ENCODE measurements around the gene KY.

Gene KY

GRCh38 chr3:134696155-134696554 lies 45.3 kb upstream of the KY start:
- Histone ChIP-seq H3K4me3 (replicated peaks; ENCODE audit: low read depth, low read length) (no peak overlapping the region), H3K36me3 (ENCODE audit: control insufficient read depth, insufficient read depth, low read length) (no peaks in the 10 kb centered on the region), H3K27me3 (replicated peaks; ENCODE audit: control insufficient read depth, insufficient read depth, low read length) (no peaks in the 10 kb centered on the region; the same call in none of the 2 replicates)
- no peak for DNase-seq (ENCODE audit: extremely low read depth, insufficient read length)
- TF ChIP-seq CTCF (IDR thresholded peaks at IDR 0.05; ENCODE audit: insufficient read depth, low read length, poor library complexity, severe bottlenecking): no peak

GRCh38 chr3:134694946-134695543 lies 44.2 kb upstream of the KY start:
- TF ChIP-seq CTCF (IDR thresholded peaks at IDR 0.05; ENCODE audit: insufficient read depth, low read length, poor library complexity, severe bottlenecking): no peak
- Histone ChIP-seq H3K36me3 (ENCODE audit: control insufficient read depth, insufficient read depth, low read length) (no peaks in the 10 kb centered on the region), H3K4me3 (replicated peaks; ENCODE audit: low read depth, low read length) (no peak overlapping the region), H3K27me3 (replicated peaks; ENCODE audit: control insufficient read depth, insufficient read depth, low read length) (no peaks in the 10 kb centered on the region; the same call in none of the 2 replicates)
- DNase-seq (ENCODE audit: extremely low read depth, insufficient read length): no peak

- H3K4me3 ChIP-seq (replicated peaks; ENCODE audit: low read depth, low read length): no peak overlapping the region
- TF ChIP-seq CTCF (IDR thresholded peaks at IDR 0.05; ENCODE audit: insufficient read depth, low read length, poor library complexity, severe bottlenecking): no peak
- no peaks in the 10 kb centered on the region; the same call in none of the 2 replicates for H3K27me3 ChIP-seq (replicated peaks; ENCODE audit: control insufficient read depth, insufficient read depth, low read length)
- no peak for DNase-seq (ENCODE audit: extremely low read depth, insufficient read length)
- no peaks in the 10 kb centered on the region for H3K36me3 ChIP-seq (ENCODE audit: control insufficient read depth, insufficient read depth, low read length)
Observed at GRCh38 chr3:134694466-134694865, 43.6 kb upstream of the KY start.

GRCh38 chr3:134693804-134694203 lies 43.0 kb upstream of the KY start:
- DNase-seq (ENCODE audit: extremely low read depth, insufficient read length): no peak
- no peak overlapping the region for H3K4me3 ChIP-seq (replicated peaks; ENCODE audit: low read depth, low read length)
- no peak for TF ChIP-seq CTCF (IDR thresholded peaks at IDR 0.05; ENCODE audit: insufficient read depth, low read length, poor library complexity, severe bottlenecking)

GRCh38 chr3:134693226-134693625 lies 42.4 kb upstream of the KY start:
- H3K36me3 ChIP-seq (ENCODE audit: control insufficient read depth, insufficient read depth, low read length): no peaks in the 10 kb centered on the region
- TF ChIP-seq CTCF (IDR thresholded peaks at IDR 0.05; ENCODE audit: insufficient read depth, low read length, poor library complexity, severe bottlenecking): no peak
- no peak for DNase-seq (ENCODE audit: extremely low read depth, insufficient read length)
- H3K4me3 ChIP-seq (replicated peaks; ENCODE audit: low read depth, low read length): no peak overlapping the region
- no peaks in the 10 kb centered on the region; the same call in none of the 2 replicates for H3K27me3 ChIP-seq (replicated peaks; ENCODE audit: control insufficient read depth, insufficient read depth, low read length)

More at GRCh38 chr3:134693804-134694203, 43.0 kb upstream of the KY start:
- Histone ChIP-seq H3K36me3 (ENCODE audit: control insufficient read depth, insufficient read depth, low read length) (no peaks in the 10 kb centered on the region), H3K27me3 (replicated peaks; ENCODE audit: control insufficient read depth, insufficient read depth, low read length) (no peaks in the 10 kb centered on the region; the same call in none of the 2 replicates)

- Histone ChIP-seq H3K4me3 (replicated peaks; ENCODE audit: low read depth, low read length) (no peak overlapping the region), H3K27me3 (replicated peaks; ENCODE audit: control insufficient read depth, insufficient read depth, low read length) (no peaks in the 10 kb centered on the region; the same call in none of the 2 replicates), H3K36me3 (ENCODE audit: control insufficient read depth, insufficient read depth, low read length) (no peaks in the 10 kb centered on the region)
- TF ChIP-seq CTCF (IDR thresholded peaks at IDR 0.05; ENCODE audit: insufficient read depth, low read length, poor library complexity, severe bottlenecking): no peak
- no peak for DNase-seq (ENCODE audit: extremely low read depth, insufficient read length)
Observed at GRCh38 chr3:134690226-134690625, 39.4 kb upstream of the KY start.
